ENCODE measurements around the gene CARD11.

Gene CARD11

DNA sequence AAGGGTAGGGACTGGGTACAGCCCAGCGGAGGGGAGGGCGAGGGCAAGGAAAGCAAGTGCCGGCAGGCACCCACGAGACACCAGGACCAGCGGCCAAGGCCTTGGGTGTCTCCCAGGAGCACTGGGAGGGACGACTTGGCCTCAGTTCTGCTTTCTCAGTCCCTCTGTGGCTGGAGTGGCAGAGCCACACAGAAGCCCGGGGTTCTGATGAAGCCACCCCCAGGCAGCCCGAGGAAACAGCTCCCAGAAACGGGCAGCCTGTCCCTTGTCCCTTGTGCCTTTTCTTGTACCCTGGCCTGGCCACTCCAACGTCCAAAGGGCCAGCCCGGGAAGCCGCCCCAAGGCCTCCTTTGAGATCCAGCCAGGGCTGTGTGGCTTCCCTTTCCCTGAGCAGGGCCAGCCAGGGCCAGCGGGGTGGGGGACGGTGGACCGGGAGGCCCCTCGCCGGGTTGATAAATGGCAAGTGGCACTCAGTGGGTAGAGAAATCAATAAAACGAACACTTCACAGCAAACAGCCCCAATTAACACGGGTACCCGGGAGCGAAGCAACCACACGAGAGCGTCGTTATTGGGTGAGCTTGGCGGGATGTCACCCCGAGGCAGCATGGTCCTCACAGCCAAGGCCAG lies 129.8 kb downstream of the CARD11 start:
- no peak for TF ChIP-seq REST (IDR thresholded peaks at IDR 0.05; ENCODE audit: insufficient read depth in 1 of 2, low read depth in 2 of 2, low read length in 2 of 2)
- TF ChIP-seq POLR2AphosphoS5 (IDR thresholded peaks at IDR 0.05; ENCODE audit: low read depth, low read length): no peak
- TF ChIP-seq SIN3A (IDR thresholded peaks at IDR 0.05; ENCODE audit: borderline replicate concordance, insufficient read depth, low read length): no peak
- no peak for TF ChIP-seq FOXP2 (optimal IDR thresholded peaks at IDR 0.05; ENCODE audit: borderline replicate concordance, extremely low read depth, extremely low read length, insufficient read depth)
- TF ChIP-seq TAF1 (IDR thresholded peaks at IDR 0.05; ENCODE audit: borderline replicate concordance, insufficient read depth, low read length): no peak

DNA sequence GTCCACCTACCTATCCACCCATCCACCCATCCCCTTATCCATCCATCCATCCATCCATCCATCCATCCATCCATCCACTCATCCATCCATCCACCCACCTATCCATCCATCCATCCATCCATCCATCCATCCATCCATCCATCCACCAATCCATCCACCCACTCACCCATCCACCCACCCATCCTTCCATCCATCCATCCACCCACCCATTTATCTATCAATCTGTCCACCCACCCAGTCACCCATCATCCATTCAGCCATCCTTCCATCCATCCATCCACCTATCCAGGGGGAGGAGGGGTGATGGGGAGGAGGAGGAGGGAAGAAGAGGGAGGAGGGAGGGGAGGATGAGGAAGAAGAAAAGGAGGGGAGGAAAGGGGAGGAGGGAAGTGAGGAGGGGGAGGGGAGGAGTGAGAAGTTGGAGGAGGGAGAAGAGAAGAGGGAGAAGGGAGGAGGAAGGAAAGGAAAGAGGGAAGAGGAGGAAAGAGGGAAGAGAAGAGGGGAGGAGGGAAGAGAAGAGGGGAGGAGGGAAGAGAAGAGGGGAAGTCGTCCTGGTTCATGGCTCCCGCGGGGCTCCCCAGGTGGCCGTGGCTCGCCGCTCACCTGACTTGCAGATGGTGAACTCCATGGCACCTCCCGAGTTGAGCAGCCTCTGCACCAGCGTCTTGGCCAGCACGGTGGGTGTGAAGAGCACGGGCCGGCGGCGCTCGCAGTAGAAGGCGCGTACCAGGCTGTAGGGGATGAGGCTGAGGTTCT lies 130.8 kb downstream of the CARD11 start:
- TF ChIP-seq REST (IDR thresholded peaks at IDR 0.05; ENCODE audit: insufficient read depth in 1 of 2, low read depth in 2 of 2, low read length in 2 of 2) (no peak), TAF1 (IDR thresholded peaks at IDR 0.05; ENCODE audit: borderline replicate concordance, insufficient read depth, low read length) (no peak), POLR2AphosphoS5 (IDR thresholded peaks at IDR 0.05; ENCODE audit: low read depth, low read length) (no peak), FOXP2 (optimal IDR thresholded peaks at IDR 0.05; ENCODE audit: borderline replicate concordance, extremely low read depth, extremely low read length, insufficient read depth) (no peak), SIN3A (IDR thresholded peaks at IDR 0.05; ENCODE audit: borderline replicate concordance, insufficient read depth, low read length) (no peak)

DNA sequence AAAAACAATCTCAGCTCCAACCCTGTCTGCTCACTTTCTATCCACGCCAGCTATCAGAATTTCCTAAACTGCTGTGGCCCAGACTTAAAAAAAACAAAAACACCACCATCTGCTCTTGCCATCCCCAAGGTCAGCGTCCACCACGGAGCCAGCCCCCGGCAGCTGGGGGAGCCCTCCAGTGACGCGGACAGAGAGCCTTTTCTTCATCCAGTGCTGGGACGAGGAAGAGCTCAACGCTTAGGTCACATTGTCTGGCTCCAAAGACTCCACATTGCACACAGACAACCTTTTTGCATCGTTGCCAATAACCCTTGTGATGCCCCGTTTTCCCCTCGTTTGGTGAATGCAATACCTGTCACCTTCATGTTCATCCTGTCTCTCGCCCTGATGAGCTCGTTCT lies 132.2 kb downstream of the CARD11 start:
- no peak for TF ChIP-seq SIN3A (IDR thresholded peaks at IDR 0.05; ENCODE audit: borderline replicate concordance, insufficient read depth, low read length)
- TF ChIP-seq TAF1 (IDR thresholded peaks at IDR 0.05; ENCODE audit: borderline replicate concordance, insufficient read depth, low read length): no peak
- TF ChIP-seq REST (IDR thresholded peaks at IDR 0.05; ENCODE audit: insufficient read depth in 1 of 2, low read depth in 2 of 2, low read length in 2 of 2): no peak
- TF ChIP-seq POLR2AphosphoS5 (IDR thresholded peaks at IDR 0.05; ENCODE audit: low read depth, low read length): no peak
- TF ChIP-seq FOXP2 (optimal IDR thresholded peaks at IDR 0.05; ENCODE audit: borderline replicate concordance, extremely low read depth, extremely low read length, insufficient read depth): no peak

- TF ChIP-seq POLR2AphosphoS5 (IDR thresholded peaks at IDR 0.05; ENCODE audit: low read depth, low read length) (no peak), TAF1 (IDR thresholded peaks at IDR 0.05; ENCODE audit: borderline replicate concordance, insufficient read depth, low read length) (no peak), REST (IDR thresholded peaks at IDR 0.05; ENCODE audit: insufficient read depth in 1 of 2, low read depth in 2 of 2, low read length in 2 of 2) (no peak), FOXP2 (optimal IDR thresholded peaks at IDR 0.05; ENCODE audit: borderline replicate concordance, extremely low read depth, extremely low read length, insufficient read depth) (no peak), SIN3A (IDR thresholded peaks at IDR 0.05; ENCODE audit: borderline replicate concordance, insufficient read depth, low read length) (no peak)
These were observed 134.1 kb downstream of the CARD11 start for GRCh38 chr7:2909471-2910039.

Data from PFSK-1 (cell line).